LoVo (cell line): ENCODE data around the gene SLC19A1.

ENCODE experiments used
- DNase-seq: peaks from one replicate; pipeline ENCODE4 v3.0.0-alpha.2; 2016; ENCODE audit warnings: low spot score

Gene SLC19A1

DNA sequence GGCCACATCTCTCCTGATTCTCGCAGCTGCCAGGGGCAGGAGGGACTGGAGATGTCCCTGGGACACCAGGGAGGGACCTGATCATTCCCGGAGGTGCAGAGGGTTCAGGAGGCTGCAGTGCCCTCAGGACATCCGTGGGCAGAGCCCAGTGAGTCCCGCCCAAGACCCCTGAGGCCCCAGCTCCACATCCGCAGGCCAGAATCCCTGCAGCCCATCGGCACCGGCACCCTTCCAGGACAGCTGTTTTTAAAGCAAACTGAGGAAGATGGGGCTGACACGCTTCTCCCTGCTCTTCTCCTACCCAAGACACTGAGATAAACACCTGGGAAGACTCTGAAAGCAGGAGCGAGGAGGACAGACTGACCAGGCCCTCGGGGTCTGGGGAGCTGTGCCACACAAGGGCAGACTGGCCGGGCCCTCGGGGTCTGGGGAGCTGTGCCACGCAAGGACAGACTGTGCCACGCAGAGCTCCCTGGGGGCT lies 25.5 kb downstream of the SLC19A1 start:
- no peak for DNase-seq

DNA sequence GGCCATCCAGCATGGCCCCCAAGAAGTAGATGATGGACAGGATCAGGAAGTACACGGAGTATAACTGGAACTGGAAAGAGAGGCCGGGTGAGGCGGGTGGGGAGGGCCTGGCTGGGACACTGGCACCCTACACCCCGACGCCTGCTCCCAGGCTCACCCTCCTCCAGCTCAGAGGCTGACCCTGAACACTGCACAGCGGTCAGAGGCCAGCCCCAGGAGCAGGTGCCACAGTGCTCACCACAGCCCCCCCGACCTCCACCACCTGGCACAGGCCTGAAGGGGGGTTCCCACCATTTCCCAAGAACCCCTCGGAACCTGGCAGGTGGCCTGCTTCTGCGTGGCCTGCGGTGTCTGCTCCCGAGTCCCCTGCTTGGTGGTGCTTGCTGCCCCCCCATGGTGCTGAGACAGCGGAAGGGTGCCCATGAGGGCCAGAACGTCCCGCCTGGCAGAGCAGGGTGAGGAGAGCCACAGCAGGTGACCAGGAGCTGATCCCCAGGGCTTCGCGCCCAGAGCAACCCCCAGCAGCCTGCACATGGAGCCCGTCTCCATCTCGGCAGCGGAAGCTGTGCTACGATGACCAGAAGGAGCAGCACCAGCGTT lies 26.1 kb downstream of the SLC19A1 start:
- DNase-seq: no peak

DNA sequence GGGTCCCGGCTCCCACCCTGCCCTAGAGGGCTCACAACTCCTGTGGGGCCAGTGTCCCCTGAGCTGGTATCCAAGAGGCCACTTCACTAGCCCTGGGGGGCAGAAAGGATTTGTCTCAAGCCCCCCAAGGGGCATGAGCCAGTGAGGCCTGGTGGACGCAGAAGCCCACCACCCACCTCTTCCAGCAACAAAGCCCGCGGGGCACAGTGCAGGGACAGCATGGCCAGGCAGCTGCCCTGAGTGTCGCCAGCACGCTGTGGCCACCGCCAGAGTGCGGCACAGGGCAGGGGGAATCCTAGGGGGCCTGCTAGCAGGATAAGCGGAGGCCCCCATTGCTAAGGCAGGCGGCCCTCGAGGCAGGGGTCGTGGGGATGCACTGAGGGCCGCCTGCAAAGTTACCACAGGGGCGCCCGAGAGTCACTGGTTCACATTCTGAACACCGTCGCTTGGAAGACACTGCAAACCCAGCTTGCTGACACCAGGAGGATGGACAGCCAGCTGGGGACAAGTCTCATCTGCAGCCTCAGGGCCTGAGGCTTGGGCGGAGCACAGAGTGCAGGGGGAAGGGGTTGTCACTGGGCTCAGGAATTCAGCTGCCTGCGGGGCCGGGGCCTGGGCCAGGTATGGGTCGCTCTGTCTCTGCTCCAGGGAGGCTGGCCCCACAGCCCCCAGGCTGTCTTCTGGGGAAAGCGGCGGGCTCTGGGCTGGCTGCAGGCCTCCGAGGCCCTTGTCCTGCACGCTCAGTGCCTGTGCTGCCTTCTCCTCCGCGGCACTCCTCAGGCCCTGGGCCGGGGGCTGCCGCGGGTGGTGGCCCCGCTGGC lies 26.8 kb downstream of the SLC19A1 start:
- DNase-seq: no peak

DNA sequence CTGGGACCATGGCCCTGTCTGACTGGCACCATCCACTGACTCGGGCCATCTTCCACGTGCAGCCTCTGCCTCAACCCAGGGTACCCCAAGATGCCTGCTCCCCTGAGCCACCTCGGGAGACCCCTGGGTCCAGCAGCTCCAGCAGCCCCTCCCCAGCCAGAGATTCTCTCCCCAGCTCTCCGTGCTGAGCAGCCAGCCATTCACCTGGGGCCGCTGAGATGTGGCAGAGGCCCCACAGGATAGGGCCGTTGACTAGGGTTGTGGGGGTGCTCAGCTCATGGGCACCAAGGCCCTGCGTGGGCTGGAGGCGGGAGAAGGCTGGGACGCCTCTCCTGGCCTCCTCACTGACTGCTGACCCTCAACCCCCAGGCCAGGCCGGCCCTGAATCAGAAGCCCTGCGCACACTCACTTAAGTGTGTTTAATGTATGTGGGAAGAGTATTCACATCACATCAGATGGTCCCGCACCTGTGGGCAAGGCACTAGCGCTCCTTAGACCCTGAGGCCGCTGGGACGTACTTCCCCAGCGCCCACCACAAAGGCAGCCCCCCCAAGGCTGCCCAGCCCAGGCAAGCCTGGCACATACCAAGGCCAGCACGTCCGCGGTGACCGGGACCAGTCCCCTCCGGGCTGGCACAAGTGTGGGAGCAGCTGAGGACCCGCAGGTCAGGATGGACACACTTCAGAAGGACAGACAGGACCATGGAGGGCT lies 27.8 kb downstream of the SLC19A1 start:
- DNase-seq: no peak

DNA sequence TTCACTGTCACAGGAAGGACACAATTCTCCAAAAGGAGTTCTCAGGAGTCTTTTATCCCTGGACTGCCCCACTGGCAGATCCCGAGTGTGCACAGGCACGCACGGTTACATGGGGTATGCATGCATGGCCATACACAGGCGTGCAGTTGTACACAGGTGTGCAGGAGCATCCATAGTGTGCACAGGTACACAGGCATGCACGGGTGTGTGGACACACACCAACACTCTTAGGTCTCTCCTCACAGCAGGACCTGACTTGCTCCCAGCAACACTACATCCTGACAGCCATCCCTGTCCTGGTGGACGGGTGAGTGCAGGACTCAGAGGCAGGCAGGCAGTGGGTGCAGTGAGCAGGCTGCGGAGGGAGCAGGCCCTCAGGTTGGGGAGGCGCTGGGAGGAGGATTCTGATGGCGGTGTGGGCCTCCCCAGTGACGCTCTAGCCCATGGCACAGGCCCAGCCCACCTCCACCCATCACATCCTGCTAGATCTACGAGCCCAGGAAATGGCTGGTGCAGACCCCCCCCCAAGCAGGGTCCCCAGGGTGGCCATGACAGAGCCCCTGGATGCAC lies 28.4 kb downstream of the SLC19A1 start:
- no peak for DNase-seq

DNA sequence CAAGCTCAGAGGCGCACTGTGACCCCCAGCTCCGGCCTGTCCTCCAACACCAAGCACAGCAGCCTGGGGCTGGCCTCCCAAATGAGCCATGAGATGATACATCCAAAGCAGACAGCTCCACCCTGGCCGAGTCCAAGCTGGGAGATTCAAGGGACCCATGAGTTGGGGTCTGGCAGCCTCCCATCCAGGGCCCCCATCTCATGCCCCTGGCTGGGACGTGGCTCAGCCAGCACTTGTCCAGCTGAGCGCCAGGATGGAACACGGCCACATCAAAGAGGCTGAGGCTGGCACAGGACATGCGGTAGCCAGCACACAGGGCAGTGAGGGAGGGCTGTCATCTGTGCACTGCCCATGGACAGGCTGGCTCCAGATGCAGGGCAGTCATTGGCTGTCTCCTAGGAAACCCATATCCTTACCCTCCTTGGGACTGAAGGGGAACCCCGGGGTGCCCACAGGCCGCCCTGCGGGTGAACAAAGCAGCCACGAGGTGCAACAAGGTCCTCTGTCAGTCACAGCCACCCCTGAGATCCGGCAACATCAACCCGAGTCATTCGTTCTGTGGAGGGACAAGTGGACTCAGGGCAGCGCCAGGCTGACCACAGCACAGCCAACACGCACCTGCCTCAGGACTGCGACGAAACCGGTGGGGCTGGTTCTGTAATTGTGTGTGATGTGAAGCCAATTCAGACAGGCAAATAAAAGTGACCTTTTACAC lies 29.1 kb downstream of the SLC19A1 start:
- no peak for DNase-seq

DNA sequence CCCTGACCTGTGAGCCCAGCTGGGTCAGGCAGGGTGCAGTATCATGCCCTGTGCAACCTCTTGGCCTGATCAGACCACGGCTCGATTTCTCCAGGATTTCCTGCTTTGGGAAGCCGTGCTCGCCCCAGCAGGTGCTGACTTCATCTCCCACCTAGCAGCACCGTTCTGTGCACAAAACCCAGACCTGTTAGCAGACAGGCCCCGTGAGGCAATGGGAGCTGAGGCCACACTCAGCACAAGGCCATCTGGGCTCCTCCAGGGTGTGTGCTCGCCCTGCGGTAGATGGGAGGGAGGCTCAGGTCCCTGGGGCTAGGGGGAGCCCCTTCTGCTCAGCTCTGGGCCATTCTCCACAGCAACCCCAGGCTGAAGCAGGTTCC lies 29.6 kb downstream of the SLC19A1 start:
- DNase-seq: no peak

DNA sequence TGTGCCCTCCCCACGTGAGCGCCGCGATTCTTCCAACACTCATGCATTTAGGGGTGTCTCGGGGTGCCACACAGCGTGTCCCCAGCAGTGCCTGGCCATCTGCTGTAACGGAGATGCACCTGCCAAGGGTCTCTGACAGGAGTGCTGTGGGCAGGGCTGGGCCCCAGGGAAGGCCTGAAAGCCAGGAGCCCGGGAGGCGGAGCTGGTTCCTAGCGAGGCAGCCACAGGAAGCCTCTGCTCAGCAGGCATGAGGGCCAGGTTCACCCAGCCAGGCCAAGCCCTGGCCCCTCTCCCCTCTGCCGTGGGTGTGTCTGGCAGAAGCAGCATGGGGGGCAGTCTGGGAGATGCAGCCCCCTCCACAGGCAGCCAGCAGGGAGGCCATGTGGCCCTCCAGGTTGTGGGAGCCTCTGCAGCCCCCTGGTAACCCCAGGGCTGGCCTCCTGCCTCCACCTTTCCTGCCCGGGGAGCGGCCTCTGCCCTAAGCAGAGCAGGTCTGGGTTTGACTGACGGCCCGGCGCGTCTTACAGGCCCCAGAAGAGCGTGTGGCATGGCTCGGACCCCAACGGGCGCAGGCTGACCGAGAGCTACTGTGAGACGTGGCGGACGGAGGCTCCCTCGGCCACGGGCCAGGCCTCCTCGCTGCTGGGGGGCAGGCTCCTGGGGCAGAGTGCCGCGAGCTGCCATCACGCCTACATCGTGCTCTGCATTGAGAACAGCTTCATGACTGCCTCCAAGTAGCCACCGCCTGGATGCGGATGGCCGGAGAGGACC lies 30.4 kb downstream of the SLC19A1 start:
- DNase-seq: no peak

DNA sequence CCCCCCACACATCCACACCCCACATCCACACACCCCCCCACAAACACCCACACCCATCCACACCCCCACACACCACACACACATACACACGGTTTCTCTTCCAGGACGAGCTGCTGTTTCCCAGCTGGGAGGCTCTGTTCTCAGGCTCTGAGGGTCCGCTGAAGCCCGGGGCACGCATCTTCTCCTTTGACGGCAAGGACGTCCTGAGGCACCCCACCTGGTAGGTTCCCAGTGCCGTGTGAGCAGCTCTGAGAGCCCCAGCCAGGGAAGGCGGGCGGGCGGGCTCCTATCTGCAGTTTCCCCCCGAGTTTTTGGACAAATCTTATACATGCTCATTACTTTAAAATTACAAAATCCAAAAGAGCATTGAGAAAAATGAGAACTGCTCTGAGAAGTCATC lies 31.2 kb downstream of the SLC19A1 start:
- no peak for DNase-seq

DNA sequence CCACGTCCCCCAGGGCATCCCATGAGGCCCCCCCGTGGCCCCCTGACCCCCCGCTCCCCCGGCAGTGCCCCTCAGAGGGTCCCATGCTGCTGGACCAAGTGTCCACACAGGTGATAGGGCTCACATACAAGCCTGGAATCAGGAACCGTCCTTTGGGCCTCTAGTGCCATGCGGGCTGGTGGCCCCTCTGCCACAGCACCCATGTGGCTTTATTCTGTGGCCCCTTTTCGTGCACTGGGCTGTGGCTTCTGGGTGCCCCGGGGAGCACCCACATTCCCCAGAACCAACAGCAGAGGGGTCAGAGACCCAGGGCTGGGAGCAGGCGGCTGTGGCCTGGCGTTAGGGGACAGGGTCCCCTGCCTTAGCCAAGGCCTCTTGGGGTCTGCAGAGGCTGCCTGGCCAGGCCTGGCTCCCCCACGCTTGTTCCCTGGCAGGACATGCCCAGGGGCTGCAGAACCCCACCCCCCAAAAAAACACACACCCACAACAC lies 31.7 kb downstream of the SLC19A1 start:
- DNase-seq: no peak

DNA sequence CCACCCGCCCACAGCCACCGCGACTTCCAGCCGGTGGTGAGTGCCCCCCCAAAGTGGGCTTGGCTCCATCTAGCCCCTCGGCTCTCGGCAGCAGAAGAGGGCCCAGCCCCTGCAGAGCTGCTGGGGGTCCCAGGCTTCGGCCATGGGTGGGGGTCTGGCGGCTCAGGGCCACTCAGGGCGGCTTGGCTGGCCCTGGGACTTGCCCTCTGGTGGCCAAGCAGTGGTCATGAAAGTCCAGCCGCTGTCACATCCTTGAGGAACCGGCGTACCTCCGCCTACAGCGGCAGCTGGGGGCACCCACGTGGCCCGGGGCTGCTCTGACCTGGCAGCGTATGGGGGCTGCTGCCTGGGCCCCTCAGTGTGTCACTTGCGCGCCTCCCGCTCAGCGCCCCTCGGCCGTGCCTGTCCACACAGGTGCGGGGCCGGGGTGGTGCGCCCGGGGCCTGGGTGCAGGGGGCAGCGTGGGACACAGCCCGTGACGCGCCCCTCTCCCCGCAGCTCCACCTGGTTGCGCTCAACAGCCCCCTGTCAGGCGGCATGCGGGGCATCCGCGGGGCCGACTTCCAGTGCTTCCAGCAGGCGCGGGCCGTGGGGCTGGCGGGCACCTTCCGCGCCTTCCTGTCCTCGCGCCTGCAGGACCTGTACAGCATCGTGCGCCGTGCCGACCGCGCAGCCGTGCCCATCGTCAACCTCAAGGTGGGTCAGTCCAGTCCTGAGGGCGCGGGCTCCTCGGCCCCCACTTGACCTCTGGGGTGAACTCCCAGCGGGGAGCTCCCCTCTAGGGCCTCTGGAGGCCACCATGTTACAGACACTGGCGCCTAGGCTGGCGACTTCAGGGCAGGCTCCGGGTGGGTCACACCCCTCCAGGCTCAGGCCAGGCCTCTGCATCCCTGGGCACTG lies 32.4 kb downstream of the SLC19A1 start:
- DNase-seq: no peak

DNA sequence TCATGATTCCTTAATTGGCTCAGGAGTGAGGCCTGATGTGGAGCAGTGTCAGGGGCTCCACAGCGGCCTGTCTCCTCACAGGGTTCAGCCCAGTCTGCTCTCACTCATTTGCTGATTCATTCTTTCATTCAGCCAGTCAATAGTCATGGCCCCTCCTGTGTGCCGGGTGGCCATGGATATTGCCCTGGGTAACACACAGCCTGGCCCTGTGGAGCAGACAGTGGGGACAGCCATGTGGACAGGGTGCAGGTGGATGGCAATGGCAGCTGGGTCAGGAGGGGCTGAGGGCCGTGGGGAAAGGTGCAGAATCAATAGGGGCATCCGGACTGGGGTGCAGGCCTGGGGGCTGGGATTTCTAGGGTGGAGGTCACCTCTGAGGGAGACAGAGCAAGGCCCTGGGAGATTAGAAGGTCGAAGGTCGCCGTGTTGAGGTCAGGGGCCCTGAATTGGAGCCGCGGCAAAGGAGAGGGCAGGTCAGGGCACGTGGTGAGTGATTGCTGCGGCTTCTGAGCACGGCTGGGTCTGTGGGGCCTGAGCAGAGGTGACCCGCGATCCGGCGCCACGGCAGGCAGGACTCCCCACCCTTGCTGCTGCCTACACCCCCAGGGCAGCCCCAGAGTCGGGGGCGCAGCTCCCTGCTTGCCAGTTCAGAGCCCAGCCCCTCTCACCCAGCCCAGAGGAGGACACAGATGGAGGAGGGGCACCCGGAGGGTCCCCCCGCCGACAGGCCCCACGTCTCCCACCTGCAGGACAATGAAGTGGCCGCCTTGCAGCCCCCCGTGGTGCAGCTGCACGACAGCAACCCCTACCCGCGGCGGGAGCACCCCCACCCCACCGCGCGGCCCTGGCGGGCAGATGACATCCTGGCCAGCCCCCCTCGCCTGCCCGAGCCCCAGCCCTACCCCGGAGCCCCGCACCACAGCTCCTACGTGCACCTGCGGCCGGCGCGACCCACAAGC lies 33.4 kb downstream of the SLC19A1 start:
- no peak for DNase-seq

DNA sequence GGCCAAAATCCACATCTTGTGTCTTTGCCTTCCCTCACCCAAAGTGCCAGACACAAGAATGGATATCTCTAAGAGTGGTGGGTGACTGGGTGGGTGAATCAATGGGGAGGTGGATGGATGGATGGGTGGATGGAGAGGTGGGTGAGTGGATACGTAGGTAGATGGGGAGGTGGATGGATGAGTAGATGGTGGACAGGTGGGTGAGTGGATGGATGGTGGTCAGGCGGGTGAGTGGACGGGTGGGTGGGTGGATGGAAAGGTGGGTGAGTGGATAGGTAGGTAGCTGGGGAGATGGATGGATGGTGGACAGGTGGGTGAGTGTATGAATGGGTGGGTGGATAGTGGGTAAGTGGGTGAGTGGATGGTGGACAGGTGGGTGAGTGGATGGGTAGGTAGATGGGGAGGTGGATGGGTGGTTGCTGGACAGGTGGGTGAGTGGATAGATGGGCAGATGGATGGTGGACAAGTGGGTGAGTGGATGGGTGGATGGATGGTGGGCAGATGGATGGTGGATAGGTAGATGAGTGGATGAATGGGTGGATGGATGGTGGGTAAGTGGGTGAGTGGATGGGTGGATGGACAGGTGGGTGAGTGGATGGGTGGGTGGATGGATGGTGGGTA lies 34.2 kb downstream of the SLC19A1 start:
- DNase-seq: no peak

DNA sequence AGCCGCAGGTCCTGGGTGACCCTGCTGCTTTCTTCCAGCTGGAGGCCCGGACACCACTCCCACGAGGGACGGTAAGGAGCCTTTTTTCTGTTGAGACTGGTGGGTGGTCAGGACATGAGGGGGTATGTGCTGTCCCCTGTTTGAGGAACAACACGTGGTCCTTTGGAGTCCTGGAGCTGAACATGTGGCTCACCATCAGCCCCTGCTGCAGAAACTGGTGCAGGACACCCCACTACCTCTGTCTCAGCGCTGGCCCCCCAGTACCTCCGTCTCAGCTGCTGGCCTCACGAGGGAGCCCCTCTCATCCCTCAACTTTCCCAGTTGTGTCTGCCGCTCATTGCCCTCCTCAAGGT lies 34.7 kb downstream of the SLC19A1 start:
- no peak for DNase-seq

DNA sequence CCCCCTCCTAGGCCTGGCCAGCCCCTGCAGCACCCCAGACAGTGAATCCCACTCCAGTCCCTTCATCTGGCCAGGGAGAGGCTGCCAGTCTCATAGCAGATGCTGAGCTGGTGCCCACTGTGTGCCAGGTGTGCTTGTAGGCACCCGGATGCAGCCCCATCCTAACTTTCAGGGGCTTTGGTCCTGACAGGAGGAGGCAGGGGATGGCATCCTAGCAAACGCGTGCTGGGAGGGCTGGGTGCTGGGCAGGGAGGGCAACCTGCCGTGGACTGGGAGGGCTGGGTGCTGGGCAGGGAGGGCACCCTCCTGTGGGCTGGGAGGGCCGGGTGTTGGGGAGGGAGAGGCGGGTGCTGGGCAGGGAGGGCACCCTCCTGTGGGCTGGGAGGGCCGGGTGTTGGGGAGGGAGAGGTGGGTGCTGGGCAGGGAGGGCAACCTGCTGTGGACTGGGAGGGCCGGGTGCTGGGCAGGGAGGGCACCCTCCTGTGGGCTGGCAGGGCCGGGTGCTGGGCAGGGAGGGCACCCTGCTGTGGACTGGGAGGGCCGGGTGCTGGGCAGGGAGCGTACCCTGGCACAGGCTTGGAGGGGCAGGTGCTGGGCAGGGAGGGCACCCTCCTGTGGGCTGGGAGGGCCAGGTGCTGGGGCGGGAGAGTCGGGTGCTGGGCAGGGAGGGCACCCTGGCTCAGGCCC lies 35.3 kb downstream of the SLC19A1 start:
- DNase-seq: no peak

DNA sequence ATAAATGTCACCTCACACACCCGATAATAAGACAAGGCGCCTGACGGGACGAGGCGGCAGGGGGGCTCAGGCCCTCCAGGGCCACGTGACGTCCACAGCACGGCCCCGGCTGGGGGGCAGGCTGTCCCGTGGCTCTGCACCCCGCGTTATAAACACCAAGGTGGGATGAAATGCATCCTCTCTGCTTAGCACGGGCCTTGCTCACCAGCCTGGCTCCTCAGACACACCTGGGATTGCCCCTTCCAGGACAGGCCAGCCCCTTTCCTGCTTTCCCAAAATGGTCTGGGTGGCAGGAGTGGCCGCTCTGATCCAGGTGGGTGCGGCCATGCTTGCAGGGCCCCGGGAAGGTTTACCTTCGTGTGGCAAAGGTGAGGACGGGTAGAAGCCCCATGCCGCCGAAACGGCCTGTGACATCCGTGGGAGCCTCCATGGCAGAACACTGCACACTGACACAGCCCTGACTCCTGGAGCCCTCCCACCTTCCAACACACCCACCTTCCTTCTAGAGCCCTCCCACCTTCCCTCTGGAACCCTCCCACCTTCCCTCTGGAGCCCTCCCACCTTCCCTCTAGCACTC lies 35.9 kb downstream of the SLC19A1 start:
- DNase-seq: no peak

DNA sequence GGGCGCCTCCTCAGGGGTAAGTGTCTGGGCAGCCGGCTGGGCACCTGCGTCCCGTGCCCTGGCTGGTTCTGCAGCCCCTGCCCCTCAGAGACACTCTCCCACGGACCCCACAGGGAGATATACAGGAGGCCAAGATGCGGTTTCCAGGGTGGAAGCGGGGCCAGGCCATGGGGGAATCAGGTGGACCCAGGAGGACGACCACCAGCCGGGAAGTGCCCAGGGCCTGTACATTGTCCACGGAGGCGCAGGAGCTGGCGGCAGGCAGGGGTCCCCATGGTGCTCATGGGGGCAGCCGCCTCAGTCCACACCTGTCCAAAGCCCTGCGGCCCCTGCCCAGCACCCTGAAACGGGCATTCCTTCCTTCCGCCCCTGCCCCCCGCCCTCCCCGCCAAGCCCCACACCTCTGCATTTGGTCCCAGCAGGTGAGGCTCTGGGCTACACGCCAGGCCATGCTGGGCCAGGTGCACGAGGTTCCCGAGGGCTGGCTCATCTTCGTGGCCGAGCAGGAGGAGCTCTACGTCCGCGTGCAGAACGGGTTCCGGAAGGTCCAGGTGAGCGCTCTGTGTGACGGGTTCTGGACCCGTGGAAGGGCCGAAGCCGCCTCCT lies 36.7 kb downstream of the SLC19A1 start:
- no peak for DNase-seq
